Naive thymus-derived CD4-positive, alpha-beta T cell (primary cell): ENCODE data around the gene MTFR2. TPM values are rescaled to one million over a fixed set of nuclear protein-coding genes. Genes with fewer than 3 reads are reported as not detected.
"Not testable (repeated sequence)": the region's sequence is repeated elsewhere in the genome, so short reads cannot be mapped to it uniquely, and the experiment has no call there.

Experiments
- ATAC-seq: fragments of 150-1000 bp; cut with Tn5 transposase; 2 replicates; pipeline ENCODE4 v1.10.0; 2021; ENCODE audit warnings: mild to moderate bottlenecking, moderate library complexity
- CTCF ChIA-PET: fragments of 350-600 bp; sonication (Branson Sonifier 250); formaldehyde crosslinking; loops from one replicate; lab custom pipeline; 2021; ENCODE audit warnings: antibody characterized with exemption; lab: Charles Lee
- POLR2A ChIA-PET: fragments of 350-600 bp; sonication (Branson Sonifier 250); formaldehyde crosslinking; loops from one replicate; lab custom pipeline; 2021; ENCODE audit warnings: antibody characterized with exemption, inconsistent platforms; lab: Charles Lee
- DNase-seq, 9 donors: peaks; one replicate each; pipeline versions ENCODE4 v3.0.0 to v3.0.0-alpha.2; 2020 to 2022; ENCODE audit warnings: mixed read lengths in 1 of 9
- H3K27ac ChIP-seq: one replicate; pipeline ENCODE4 v1.7.0; 2013; ENCODE audit warnings: mild to moderate bottlenecking, low read depth, low read length, moderate library complexity
- H3K27me3 ChIP-seq, 2 donors: one replicate each; pipeline ENCODE4 v1.7.0; 2013; ENCODE audit warnings: low read length in 2 of 2, mild to moderate bottlenecking in 2 of 2, moderate library complexity in 2 of 2; ENCODE audit not compliant: control insufficient read depth in 2 of 2, insufficient read depth in 2 of 2
- H3K36me3 ChIP-seq, 3 experiments: 1 replicate in 2 of 3; 2 replicates in 1 of 3; pipeline ENCODE4 v1.7.0; 2013; ENCODE audit warnings: low read length in 3 of 3, mild to moderate bottlenecking in 3 of 3, moderate library complexity in 1 of 3; ENCODE audit not compliant: insufficient read depth in 3 of 3, control insufficient read depth in 2 of 3
- H3K4me1 ChIP-seq, 2 donors: one replicate each; pipeline ENCODE4 v1.7.0; 2013; ENCODE audit warnings: low read length in 2 of 2, mild to moderate bottlenecking in 2 of 2, moderate library complexity in 1 of 2; ENCODE audit not compliant: control insufficient read depth in 2 of 2, insufficient read depth in 2 of 2
- H3K4me3 ChIP-seq: 2 replicates; pipeline ENCODE4 v1.7.0; 2013; ENCODE audit warnings: mild to moderate bottlenecking, low read length
- H3K9me3 ChIP-seq, 3 experiments: 1 replicate in 2 of 3; 2 replicates in 1 of 3; pipeline ENCODE4 v1.7.0; 2013; ENCODE audit warnings: low read length in 3 of 3; ENCODE audit not compliant: control insufficient read depth in 2 of 3
- H3K27ac Mint-ChIP-seq, 9 donors: one replicate each; pipeline ENCODE4 v1.8.0; 2020 to 2022; ENCODE audit warnings: mixed read lengths in 9 of 9, mild to moderate bottlenecking in 8 of 9, moderate library complexity in 5 of 9, inconsistent platforms in 2 of 9
- H3K27me3 Mint-ChIP-seq, 5 donors: one replicate each; pipeline ENCODE4 v1.8.0; 2021 to 2022; ENCODE audit warnings: mixed read lengths in 5 of 5, mild to moderate bottlenecking in 1 of 5
- H3K36me3 Mint-ChIP-seq, 5 donors: one replicate each; pipeline ENCODE4 v1.8.0; 2020 to 2022; ENCODE audit warnings: mixed read lengths in 5 of 5, mild to moderate bottlenecking in 3 of 5, inconsistent platforms in 1 of 5
- H3K4me1 Mint-ChIP-seq, 7 donors: one replicate each; pipeline ENCODE4 v1.8.0; 2020 to 2022; ENCODE audit warnings: mixed read lengths in 7 of 7, mild to moderate bottlenecking in 3 of 7, inconsistent platforms in 1 of 7
- H3K4me3 Mint-ChIP-seq, 10 donors: one replicate each; pipeline ENCODE4 v1.8.0; 2020 to 2022; ENCODE audit warnings: mild to moderate bottlenecking in 10 of 10, mixed read lengths in 10 of 10, moderate library complexity in 6 of 10, inconsistent platforms in 2 of 10
- H3K9me3 Mint-ChIP-seq, 11 donors: one replicate each; pipeline ENCODE4 v1.8.0; 2020 to 2022; ENCODE audit warnings: mixed read lengths in 11 of 11, mild to moderate bottlenecking in 4 of 11, inconsistent platforms in 1 of 11, moderate library complexity in 1 of 11
- intact Hi-C, 2 donors: fragments of 100-400 bp; cut with micrococcal nuclease; formaldehyde crosslinking; loops; one replicate each; pipeline ENCODE4 v1.15.1; 2023
- polyA plus RNA-seq, 2 donors: library from polyadenylated mRNA; unstranded; fragments of 300-500 nt; fragmentation: Illumina TruSeq; gene quantifications; one replicate each; pipeline ENCODE4 v1.2.3, GENCODE V29; 2021
- total RNA-seq, 6 experiments: library from RNA in 5 of 6; stranded (reverse) in 5 of 6; gene quantifications; 1 replicate in 5 of 6; 2 replicates in 1 of 6; pipeline ENCODE4 v1.2.3 and lab custom pipeline; 2021 to 2026

MTFR2 gene
- total and polyA plus RNA-seq, 7 experiments from 2014 or later: 0.63 to 20.4 (median 1.2) TPM

- intact Hi-C loops: loop anchor here in 1 of 2 donors (5.0 kb wide), 2 partner anchors 193 to 373 kb away; partner anchors contain the start of gene PDE7B
Observed at GRCh38 chr6:136224974-136225373, 25.1 kb downstream of the MTFR2 start.

GRCh38 chr6:136216503-136217401 lies 33.4 kb downstream of the MTFR2 start:
- ATAC-seq: no peak
- no peaks in the 10 kb centered on the region for H3K36me3 ChIP-seq
- intact Hi-C loops: no loop called here
- ChIA-PET POLR2A (no interaction called here), CTCF (interaction anchor here (1.4 to 2.0 kb wide), 2 partner anchors 10 kb away, joined by 3 to 8 read pairs; no protein-coding TSS in a partner anchor)
- Mint-ChIP-seq H3K4me3 (no peak overlapping the region), H3K4me1 (no peaks in the 10 kb centered on the region), H3K36me3 (peaks cover 0 to 6% (median 0%) of the 10 kb centered on the region in 5 donors), H3K27me3 (peaks cover 0 to 4% (median 0%) of the 10 kb centered on the region in 5 donors), H3K27ac (no peak overlapping the region), H3K9me3 (peaks cover 0 to 16% (median 2%) of the 10 kb centered on the region in 11 donors)
- H3K4me3 ChIP-seq: no peak overlapping the region
- no peak for DNase-seq
- H3K9me3 ChIP-seq: no peaks in the 10 kb centered on the region
- no peaks in the 10 kb centered on the region for H3K27me3 ChIP-seq
- H3K4me1 ChIP-seq: no peaks in the 10 kb centered on the region
- H3K27ac ChIP-seq: no peak overlapping the region

More at GRCh38 chr6:136224974-136225373, 25.1 kb downstream of the MTFR2 start:
- H3K36me3 ChIP-seq, H3K27ac ChIP-seq, H3K4me1 ChIP-seq, H3K4me3 ChIP-seq, DNase-seq, H3K27ac Mint-ChIP-seq, H3K4me3 Mint-ChIP-seq, H3K27me3 Mint-ChIP-seq, POLR2A ChIA-PET, H3K9me3 ChIP-seq, H3K27me3 ChIP-seq, H3K9me3 Mint-ChIP-seq, H3K36me3 Mint-ChIP-seq, ATAC-seq: not testable (repeated sequence)
- H3K4me1 Mint-ChIP-seq: peaks cover 0 to 18% (median 6%) of the 10 kb centered on the region in 7 donors
- CTCF ChIA-PET: interaction anchor here (0.8 to 1.5 kb wide), 3 partner anchors 8 to 719 kb away, joined by 3 to 5 read pairs (median 3); no protein-coding TSS in a partner anchor

- Mint-ChIP-seq H3K9me3 (peaks cover 0 to 2% (median 0%) of the 10 kb centered on the region in 11 donors), H3K27me3 (peaks cover 0 to 4% (median 0%) of the 10 kb centered on the region in 5 donors), H3K4me3 (no peak overlapping the region), H3K27ac (no peak overlapping the region), H3K4me1 (no peaks in the 10 kb centered on the region), H3K36me3 (peaks cover 0 to under 1% (median 0%) of the 10 kb centered on the region in 5 donors)
- ChIA-PET CTCF (no interaction called here), POLR2A (no interaction called here)
- ATAC-seq: no peak
- H3K36me3 ChIP-seq: no peaks in the 10 kb centered on the region
- H3K4me3 ChIP-seq: no peak overlapping the region
- intact Hi-C loops: no loop called here
- no peaks in the 10 kb centered on the region for H3K27me3 ChIP-seq
- no peak for DNase-seq
- H3K27ac ChIP-seq: no peak overlapping the region
- H3K9me3 ChIP-seq: no peaks in the 10 kb centered on the region
- no peaks in the 10 kb centered on the region for H3K4me1 ChIP-seq
Observed at GRCh38 chr6:136213853-136214252, 36.3 kb downstream of the MTFR2 start.

GRCh38 chr6:136213012-136213539 lies 37.0 kb downstream of the MTFR2 start:
- H3K4me3 ChIP-seq: no peak overlapping the region
- no peak overlapping the region for H3K4me3 Mint-ChIP-seq
- no peaks in the 10 kb centered on the region for H3K9me3 ChIP-seq
- POLR2A ChIA-PET: no interaction called here
- no peak overlapping the region for H3K27ac ChIP-seq
- peaks cover 0 to 2% (median 0%) of the 10 kb centered on the region in 11 donors for H3K9me3 Mint-ChIP-seq
- intact Hi-C loops: no loop called here
- CTCF ChIA-PET: interaction anchor here (0.7 kb wide), 1 partner anchor 10 kb away, joined by 4 read pairs; no protein-coding TSS in a partner anchor
- no peak overlapping the region for H3K27ac Mint-ChIP-seq
- H3K4me1 Mint-ChIP-seq: no peaks in the 10 kb centered on the region
- ATAC-seq (no peak), DNase-seq (no peak)
- peaks cover 0 to 4% (median 0%) of the 10 kb centered on the region in 5 donors for H3K27me3 Mint-ChIP-seq
- no peaks in the 10 kb centered on the region for H3K27me3 ChIP-seq
- H3K36me3 Mint-ChIP-seq: no peaks in the 10 kb centered on the region
- H3K4me1 ChIP-seq: no peaks in the 10 kb centered on the region
- no peaks in the 10 kb centered on the region for H3K36me3 ChIP-seq

- ChIA-PET POLR2A (no interaction called here), CTCF (interaction anchor here (0.7 kb wide), 2 partner anchors 10 to 11 kb away, joined by 3 to 4 read pairs; no protein-coding TSS in a partner anchor)
- H3K36me3 ChIP-seq: no peaks in the 10 kb centered on the region
- no peaks in the 10 kb centered on the region for H3K27me3 ChIP-seq
- Mint-ChIP-seq H3K4me3 (no peak overlapping the region), H3K9me3 (peaks cover 0 to 2% (median 0%) of the 10 kb centered on the region in 11 donors), H3K27me3 (peaks cover 0 to 4% (median 0%) of the 10 kb centered on the region in 5 donors), H3K27ac (no peak overlapping the region), H3K36me3 (no peaks in the 10 kb centered on the region), H3K4me1 (no peaks in the 10 kb centered on the region)
- DNase-seq (no peak), ATAC-seq (no peak)
- intact Hi-C loops: no loop called here
- no peak overlapping the region for H3K27ac ChIP-seq
- no peaks in the 10 kb centered on the region for H3K4me1 ChIP-seq
- H3K4me3 ChIP-seq: no peak overlapping the region
- no peaks in the 10 kb centered on the region for H3K9me3 ChIP-seq
Observed at GRCh38 chr6:136212608-136213007, 37.5 kb downstream of the MTFR2 start.

GRCh38 chr6:136210398-136211165 lies 39.5 kb downstream of the MTFR2 start:
- DNase-seq (no peak), ATAC-seq (no peak)
- H3K27me3 Mint-ChIP-seq: peaks cover 0 to 2% (median 0%) of the 10 kb centered on the region in 5 donors
- Histone ChIP-seq H3K4me3 (no peak overlapping the region), H3K36me3 (no peaks in the 10 kb centered on the region), H3K4me1 (no peaks in the 10 kb centered on the region), H3K27ac (no peak overlapping the region), H3K27me3 (no peaks in the 10 kb centered on the region), H3K9me3 (no peaks in the 10 kb centered on the region)
- peaks cover 0 to 2% (median 0%) of the 10 kb centered on the region in 11 donors for H3K9me3 Mint-ChIP-seq
- ChIA-PET CTCF (no interaction called here), POLR2A (no interaction called here)
- H3K4me1 Mint-ChIP-seq: no peaks in the 10 kb centered on the region
- intact Hi-C loops: no loop called here
- no peak overlapping the region for H3K27ac Mint-ChIP-seq
- no peaks in the 10 kb centered on the region for H3K36me3 Mint-ChIP-seq
- H3K4me3 Mint-ChIP-seq: no peak overlapping the region
